NB4 (cell line): Measurements from ENCODE around the gene PIGQ.

ENCODE experiments used
- DNase-seq: peaks from one replicate; pipeline ENCODE4 v3.0.0; 2010; ENCODE audit warnings: low read depth
- H3K4me3 ChIP-seq: one replicate; pipeline ENCODE4 v1.5.1; 2011; ENCODE audit warnings: mild to moderate bottlenecking, low read depth, low read length, moderate library complexity
- MYC ChIP-seq: IDR thresholded peaks from 2 replicates; pipeline ENCODE4 v1.6.1; 2011; ENCODE audit warnings: low read depth, low read length
- POLR2A ChIP-seq: IDR thresholded peaks from 2 replicates; pipeline ENCODE4 v1.6.1; 2011; ENCODE audit warnings: mild to moderate bottlenecking; ENCODE audit not compliant: insufficient read length; ENCODE audit errors: extremely low read depth
- TF ChIP-seq, protein P1 (sequence below): IDR thresholded peaks from one replicate; pipeline ENCODE4 v1.5.1; 2012; ENCODE audit warnings: low read depth, low read length
- TF ChIP-seq, protein P2 (sequence below): IDR thresholded peaks from 2 replicates; pipeline ENCODE4 v1.6.1; 2011; ENCODE audit warnings: low read depth, low read length

Gene PIGQ

DNA sequence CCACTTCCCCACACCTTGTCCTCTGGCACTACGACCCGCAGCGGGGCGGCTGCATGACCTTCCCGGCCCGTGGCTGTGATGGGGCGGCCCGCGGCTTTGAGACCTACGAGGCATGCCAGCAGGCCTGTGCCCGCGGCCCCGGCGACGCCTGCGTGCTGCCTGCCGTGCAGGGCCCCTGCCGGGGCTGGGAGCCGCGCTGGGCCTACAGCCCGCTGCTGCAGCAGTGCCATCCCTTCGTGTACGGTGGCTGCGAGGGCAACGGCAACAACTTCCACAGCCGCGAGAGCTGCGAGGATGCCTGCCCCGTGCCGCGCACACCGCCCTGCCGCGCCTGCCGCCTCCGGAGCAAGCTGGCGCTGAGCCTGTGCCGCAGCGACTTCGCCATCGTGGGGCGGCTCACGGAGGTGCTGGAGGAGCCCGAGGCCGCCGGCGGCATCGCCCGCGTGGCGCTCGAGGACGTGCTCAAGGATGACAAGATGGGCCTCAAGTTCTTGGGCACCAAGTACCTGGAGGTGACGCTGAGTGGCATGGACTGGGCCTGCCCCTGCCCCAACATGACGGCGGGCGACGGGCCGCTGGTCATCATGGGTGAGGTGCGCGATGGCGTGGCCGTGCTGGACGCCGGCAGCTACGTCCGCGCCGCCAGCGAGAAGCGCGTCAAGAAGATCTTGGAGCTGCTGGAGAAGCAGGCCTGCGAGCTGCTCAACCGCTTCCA is 63.7 kb downstream of the PIGQ start:
- no peak overlapping the region for H3K4me3 ChIP-seq
- no peak for DNase-seq
- TF ChIP-seq, protein P1, sequence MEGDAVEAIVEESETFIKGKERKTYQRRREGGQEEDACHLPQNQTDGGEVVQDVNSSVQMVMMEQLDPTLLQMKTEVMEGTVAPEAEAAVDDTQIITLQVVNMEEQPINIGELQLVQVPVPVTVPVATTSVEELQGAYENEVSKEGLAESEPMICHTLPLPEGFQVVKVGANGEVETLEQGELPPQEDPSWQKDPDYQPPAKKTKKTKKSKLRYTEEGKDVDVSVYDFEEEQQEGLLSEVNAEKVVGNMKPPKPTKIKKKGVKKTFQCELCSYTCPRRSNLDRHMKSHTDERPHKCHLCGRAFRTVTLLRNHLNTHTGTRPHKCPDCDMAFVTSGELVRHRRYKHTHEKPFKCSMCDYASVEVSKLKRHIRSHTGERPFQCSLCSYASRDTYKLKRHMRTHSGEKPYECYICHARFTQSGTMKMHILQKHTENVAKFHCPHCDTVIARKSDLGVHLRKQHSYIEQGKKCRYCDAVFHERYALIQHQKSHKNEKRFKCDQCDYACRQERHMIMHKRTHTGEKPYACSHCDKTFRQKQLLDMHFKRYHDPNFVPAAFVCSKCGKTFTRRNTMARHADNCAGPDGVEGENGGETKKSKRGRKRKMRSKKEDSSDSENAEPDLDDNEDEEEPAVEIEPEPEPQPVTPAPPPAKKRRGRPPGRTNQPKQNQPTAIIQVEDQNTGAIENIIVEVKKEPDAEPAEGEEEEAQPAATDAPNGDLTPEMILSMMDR, result no peak
- TF ChIP-seq MYC (no peak), POLR2A (no peak)
- TF ChIP-seq, protein P2, sequence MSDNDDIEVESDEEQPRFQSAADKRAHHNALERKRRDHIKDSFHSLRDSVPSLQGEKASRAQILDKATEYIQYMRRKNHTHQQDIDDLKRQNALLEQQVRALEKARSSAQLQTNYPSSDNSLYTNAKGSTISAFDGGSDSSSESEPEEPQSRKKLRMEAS, result no peak
